ENCODE data around the gene R3HCC1L. TPM values are rescaled to one million over a fixed set of nuclear protein-coding genes. Genes with fewer than 3 reads are reported as not detected.

Gene R3HCC1L
- total and polyA plus RNA-seq, 12 donors = 6.5 to 24.3 (median 10.1) TPM

DNA sequence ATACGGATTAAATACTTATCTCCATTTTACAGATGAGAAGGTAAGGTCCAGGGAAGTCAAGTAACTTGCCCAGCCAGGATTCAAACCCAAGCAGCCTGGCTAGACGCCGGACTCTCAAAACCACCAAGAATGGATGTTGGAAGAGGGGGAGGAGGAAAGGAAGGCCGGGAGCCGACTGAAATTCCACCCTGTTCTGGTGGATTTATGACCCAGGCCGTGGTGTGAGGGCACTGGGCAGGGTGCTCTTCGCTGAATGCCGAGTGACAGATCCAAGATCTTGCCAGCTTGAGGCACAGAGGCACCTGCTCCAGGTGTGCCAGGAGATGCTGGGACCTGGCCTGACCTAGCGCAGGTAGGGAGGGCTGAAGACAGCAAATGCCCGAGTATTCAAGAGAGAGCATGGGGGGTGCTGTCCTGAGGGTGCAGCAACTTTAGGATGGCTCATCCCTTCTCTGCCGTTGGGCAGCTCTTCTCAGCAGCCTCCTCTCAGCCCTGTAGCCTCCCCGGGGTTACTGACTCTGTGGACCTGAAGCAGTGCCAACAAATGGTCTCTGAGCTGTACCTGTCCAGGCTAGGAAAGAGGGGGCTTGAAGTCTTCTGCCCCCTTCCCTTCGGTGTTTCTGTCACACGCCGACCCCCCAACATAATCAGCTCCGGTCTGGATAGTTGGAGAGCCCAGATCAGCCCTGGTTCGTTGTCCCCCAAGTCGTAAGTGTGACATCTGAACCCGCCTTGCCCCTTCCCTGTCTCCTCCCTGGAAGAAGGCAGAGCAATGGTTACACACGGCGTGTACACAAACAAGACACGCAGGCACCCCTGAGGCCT is 132.8 kb downstream of the R3HCC1L start:
- H3K27me3 ChIP-seq = no peaks in the 10 kb centered on the region
- no peaks in the 10 kb centered on the region for H3K9me3 ChIP-seq (replicated peaks in 1 of 3)
- H3K27ac ChIP-seq = peak overlapping the region in 3 of 5 donors; percentile 20 to 87 (median 59)
- DNase-seq = peak in 2 of 7 donors; percentile 22 to 24
- TF ChIP-seq, protein P1, sequence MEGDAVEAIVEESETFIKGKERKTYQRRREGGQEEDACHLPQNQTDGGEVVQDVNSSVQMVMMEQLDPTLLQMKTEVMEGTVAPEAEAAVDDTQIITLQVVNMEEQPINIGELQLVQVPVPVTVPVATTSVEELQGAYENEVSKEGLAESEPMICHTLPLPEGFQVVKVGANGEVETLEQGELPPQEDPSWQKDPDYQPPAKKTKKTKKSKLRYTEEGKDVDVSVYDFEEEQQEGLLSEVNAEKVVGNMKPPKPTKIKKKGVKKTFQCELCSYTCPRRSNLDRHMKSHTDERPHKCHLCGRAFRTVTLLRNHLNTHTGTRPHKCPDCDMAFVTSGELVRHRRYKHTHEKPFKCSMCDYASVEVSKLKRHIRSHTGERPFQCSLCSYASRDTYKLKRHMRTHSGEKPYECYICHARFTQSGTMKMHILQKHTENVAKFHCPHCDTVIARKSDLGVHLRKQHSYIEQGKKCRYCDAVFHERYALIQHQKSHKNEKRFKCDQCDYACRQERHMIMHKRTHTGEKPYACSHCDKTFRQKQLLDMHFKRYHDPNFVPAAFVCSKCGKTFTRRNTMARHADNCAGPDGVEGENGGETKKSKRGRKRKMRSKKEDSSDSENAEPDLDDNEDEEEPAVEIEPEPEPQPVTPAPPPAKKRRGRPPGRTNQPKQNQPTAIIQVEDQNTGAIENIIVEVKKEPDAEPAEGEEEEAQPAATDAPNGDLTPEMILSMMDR (IDR thresholded peaks at IDR 0.05) = no peak
- no peak for TF ChIP-seq POLR2A (IDR thresholded peaks at IDR 0.05)
- H3K4me3 ChIP-seq = peak overlapping the region in 1 of 4 donors; percentile 68
- WGBS, 4 donors = 68 to 75% (median 71%) methylated on average over 17 to 22 of the region's 22 CpGs
- peaks cover 14 to 20% of the 10 kb centered on the region in 2 donors for H3K4me1 ChIP-seq (replicated peaks in 1 of 2)
- intact Hi-C loops (cut with DNase I) = loop anchor here in 1 of 2 donors (5.0 kb wide), 1 partner anchor 40 kb away; no protein-coding TSS in a partner anchor
- no peaks in the 10 kb centered on the region for H3K36me3 ChIP-seq (replicated peaks in 1 of 2)

GRCh38 chr10:98267894-98268693 is 133.6 kb downstream of the R3HCC1L start, which contains the start of gene LOXL4:
Gene LOXL4 (minus strand): TSS chr10:98268194. CDS start chr10:98263019, 5,175 bp downstream.
- H3K4me3 ChIP-seq = peak within 1 kb of the TSS in 1 of 4 donors; percentile 68
- TF ChIP-seq, protein P1 (IDR thresholded peaks at IDR 0.05) = no peak
- no peak for TF ChIP-seq POLR2A (IDR thresholded peaks at IDR 0.05)
- H3K9me3 ChIP-seq (replicated peaks in 1 of 3) = no peaks in the 10 kb centered on the region
- peak within 1 kb of the TSS in 3 of 5 donors; percentile 20 to 87 (median 59) for H3K27ac ChIP-seq
- 5 to 13% (median 10%) methylated on average over 12 to 75 of the region's 75 CpGs for WGBS, 4 donors
- intact Hi-C loops (cut with DNase I) = loop anchor here in 1 of 2 donors (5.0 kb wide), 1 partner anchor 39 kb away; no protein-coding TSS in a partner anchor
- no peaks in the 10 kb centered on the region for H3K36me3 ChIP-seq (replicated peaks in 1 of 2)
- DNase-seq = peak in 2 of 7 donors; percentile 29 to 33
- H3K4me1 ChIP-seq (replicated peaks in 1 of 2) = peaks cover 14 to 20% of the 10 kb centered on the region in 2 donors
- H3K27me3 ChIP-seq = no peaks in the 10 kb centered on the region

GRCh38 chr10:98268694-98269431 is 134.4 kb downstream of the R3HCC1L start:
- H3K4me1 ChIP-seq (replicated peaks in 1 of 2) = peaks cover 14 to 20% of the 10 kb centered on the region in 2 donors
- peak overlapping the region in 2 of 5 donors; percentile 24 to 87 for H3K27ac ChIP-seq
- no peak for TF ChIP-seq POLR2A (IDR thresholded peaks at IDR 0.05)
- TF ChIP-seq, protein P1 (IDR thresholded peaks at IDR 0.05) = no peak
- intact Hi-C loops (cut with DNase I) = loop anchor here in 1 of 2 donors (5.0 kb wide), 1 partner anchor 38 kb away; no protein-coding TSS in a partner anchor
- WGBS, 4 donors = 19 to 22% (median 21%) methylated on average over 11 to 17 of the region's 17 CpGs
- no peaks in the 10 kb centered on the region for H3K9me3 ChIP-seq (replicated peaks in 1 of 3)
- no peaks in the 10 kb centered on the region for H3K27me3 ChIP-seq
- peak overlapping the region in 1 of 4 donors; percentile 68 for H3K4me3 ChIP-seq
- peak in 2 of 7 donors; percentile 26 to 44 for DNase-seq
- H3K36me3 ChIP-seq (replicated peaks in 1 of 2) = no peaks in the 10 kb centered on the region
